Dendritic cell treated with granulocyte-macrophage colony-stimulating factor and Interleukin-4, amounts not matched to agents 40 ng/mL and 50 ng/mL, for 4 days (primary cell): ENCODE results near the gene EP300.
"Not testable (repeated sequence)": the region's sequence is repeated elsewhere in the genome, so short reads cannot be mapped to it uniquely, and the experiment has no call there.

ENCODE experiments used
- H3K27ac Mint-ChIP-seq: one replicate; pipeline ENCODE4 v1.8.0; 2022; ENCODE audit warnings: mild to moderate bottlenecking, mixed read lengths
- H3K27me3 Mint-ChIP-seq: one replicate; pipeline ENCODE4 v1.8.0; 2022; ENCODE audit warnings: mild to moderate bottlenecking, mixed read lengths
- H3K36me3 Mint-ChIP-seq: one replicate; pipeline ENCODE4 v1.8.0; 2022; ENCODE audit warnings: low read depth, mixed read lengths
- H3K4me1 Mint-ChIP-seq: one replicate; pipeline ENCODE4 v1.8.0; 2022; ENCODE audit warnings: low read depth, mixed read lengths
- H3K4me3 Mint-ChIP-seq: one replicate; pipeline ENCODE4 v1.8.0; 2022; ENCODE audit warnings: mild to moderate bottlenecking, moderate library complexity, mixed read lengths
- H3K9me3 Mint-ChIP-seq: one replicate; pipeline ENCODE4 v1.8.0; 2022; ENCODE audit warnings: mixed read lengths
- intact Hi-C: fragments of 100-400 bp; cut with micrococcal nuclease; formaldehyde crosslinking; loops from one replicate; pipeline ENCODE4 v1.15.0; 2022

The EP300 gene

GRCh38 chr22:41146573-41146972 lies 54.2 kb downstream of the EP300 start:
- Mint-ChIP-seq H3K36me3 (peaks cover 97% of the 10 kb centered on the region), H3K4me1 (no peaks in the 10 kb centered on the region), H3K27ac (no peak overlapping the region), H3K9me3 (no peaks in the 10 kb centered on the region), H3K27me3 (no peaks in the 10 kb centered on the region), H3K4me3 (no peak overlapping the region)
- intact Hi-C loops: no loop called here

- H3K4me3 Mint-ChIP-seq: no peak overlapping the region
- no peaks in the 10 kb centered on the region for H3K9me3 Mint-ChIP-seq
- H3K36me3 Mint-ChIP-seq: peaks cover 97% of the 10 kb centered on the region
- intact Hi-C loops: no loop called here
- no peaks in the 10 kb centered on the region for H3K27me3 Mint-ChIP-seq
- H3K4me1 Mint-ChIP-seq: no peaks in the 10 kb centered on the region
- H3K27ac Mint-ChIP-seq: no peak overlapping the region
These were observed 55.3 kb downstream of the EP300 start for GRCh38 chr22:41147722-41148121.

DNA sequence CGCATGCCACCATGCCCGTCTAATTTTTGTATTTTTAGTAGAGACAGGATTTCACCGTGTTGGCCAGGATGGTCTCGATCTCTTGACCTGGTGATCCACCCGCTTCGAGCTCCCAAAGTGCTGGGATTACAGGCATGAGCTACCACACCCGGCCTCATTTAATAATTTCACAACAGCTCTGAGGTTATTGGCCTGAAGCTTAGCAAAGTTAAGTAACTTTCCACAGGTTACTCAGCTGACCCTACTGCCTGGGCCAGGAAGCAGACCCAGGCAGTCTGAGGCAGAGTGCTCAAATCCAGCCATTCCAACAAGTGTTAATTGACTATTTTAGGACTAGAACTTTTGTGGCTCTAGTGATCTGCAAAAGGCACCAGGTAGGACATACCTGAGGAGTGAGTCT lies 60.5 kb downstream of the EP300 start:
- Mint-ChIP-seq H3K27me3 (no peaks in the 10 kb centered on the region), H3K27ac (no peak overlapping the region), H3K9me3 (no peaks in the 10 kb centered on the region), H3K4me3 (no peak overlapping the region), H3K4me1 (no peaks in the 10 kb centered on the region), H3K36me3 (peaks cover 100% of the 10 kb centered on the region)
- intact Hi-C loops: loop anchor here (10.0 kb wide), 1 partner anchor 492 kb away; no protein-coding TSS in a partner anchor

DNA sequence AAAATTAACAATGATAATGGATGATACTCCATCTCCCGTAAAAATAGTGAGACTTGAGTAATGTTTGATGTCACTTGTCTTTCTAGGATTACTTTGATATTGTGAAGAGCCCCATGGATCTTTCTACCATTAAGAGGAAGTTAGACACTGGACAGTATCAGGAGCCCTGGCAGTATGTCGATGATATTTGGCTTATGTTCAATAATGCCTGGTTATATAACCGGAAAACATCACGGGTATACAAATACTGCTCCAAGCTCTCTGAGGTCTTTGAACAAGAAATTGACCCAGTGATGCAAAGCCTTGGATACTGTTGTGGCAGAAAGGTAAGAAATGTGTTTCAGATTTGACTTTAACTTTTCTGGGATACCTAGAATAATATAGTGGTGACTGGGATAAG lies 64.7 kb downstream of the EP300 start:
- no peaks in the 10 kb centered on the region for H3K9me3 Mint-ChIP-seq
- H3K27ac Mint-ChIP-seq: no peak overlapping the region
- no peak overlapping the region for H3K4me3 Mint-ChIP-seq
- peaks cover 100% of the 10 kb centered on the region for H3K36me3 Mint-ChIP-seq
- H3K27me3 Mint-ChIP-seq: no peaks in the 10 kb centered on the region
- intact Hi-C loops: loop anchor here (10.0 kb wide), 1 partner anchor 488 kb away; no protein-coding TSS in a partner anchor
- peaks cover 5% of the 10 kb centered on the region for H3K4me1 Mint-ChIP-seq

- Mint-ChIP-seq H3K4me1 (no peaks in the 10 kb centered on the region), H3K27me3 (no peaks in the 10 kb centered on the region), H3K27ac (no peak overlapping the region), H3K9me3 (no peaks in the 10 kb centered on the region), H3K4me3 (no peak overlapping the region), H3K36me3 (peaks cover 98% of the 10 kb centered on the region)
- intact Hi-C loops: no loop called here
These were observed 76.8 kb downstream of the EP300 start for GRCh38 chr22:41169157-41169556.

DNA sequence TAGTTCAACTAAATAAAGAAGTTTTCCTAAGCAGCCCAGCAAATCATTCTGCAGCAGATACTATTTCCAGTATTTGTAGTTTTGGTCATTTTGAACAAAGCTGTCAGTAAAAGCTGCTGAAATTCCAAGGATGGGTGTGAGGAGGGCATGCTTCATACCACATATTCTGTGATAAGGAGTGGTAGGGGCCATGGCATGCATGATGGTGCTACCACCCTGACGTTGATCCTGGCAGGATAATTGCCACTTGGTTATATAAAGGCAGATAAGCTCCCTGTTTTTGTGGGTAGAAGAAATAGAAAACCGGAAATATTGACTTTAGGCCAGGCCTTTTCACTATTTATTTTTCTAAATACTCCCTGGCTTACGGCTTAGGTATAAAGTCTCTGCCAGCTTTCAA lies 79.6 kb downstream of the EP300 start:
- H3K4me3 Mint-ChIP-seq: no peak overlapping the region
- no peak overlapping the region for H3K27ac Mint-ChIP-seq
- H3K9me3 Mint-ChIP-seq: no peaks in the 10 kb centered on the region
- peaks cover 100% of the 10 kb centered on the region for H3K36me3 Mint-ChIP-seq
- no peaks in the 10 kb centered on the region for H3K27me3 Mint-ChIP-seq
- intact Hi-C loops: no loop called here
- H3K4me1 Mint-ChIP-seq: no peaks in the 10 kb centered on the region

DNA sequence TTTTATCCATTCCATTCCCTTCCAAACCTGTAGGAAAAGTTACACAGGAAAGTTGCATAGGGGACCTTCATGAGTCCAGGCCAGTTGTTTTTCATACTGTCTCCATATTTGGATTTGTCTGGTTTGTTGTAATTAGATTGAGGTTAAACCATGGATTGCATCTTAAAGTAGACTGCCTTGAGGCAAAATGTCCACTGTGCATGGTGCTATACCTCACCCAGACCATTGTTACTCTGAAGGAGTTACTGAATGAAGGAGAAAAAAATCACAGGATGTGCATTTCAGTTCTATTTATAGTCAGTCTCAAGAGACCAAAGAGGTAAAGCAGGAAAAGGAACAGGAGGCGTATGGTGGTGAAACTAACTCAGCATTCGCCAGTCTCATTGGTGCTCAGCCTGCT lies 83.2 kb downstream of the EP300 start:
- Mint-ChIP-seq H3K36me3 (peaks cover 97% of the 10 kb centered on the region), H3K27ac (no peak overlapping the region), H3K9me3 (no peaks in the 10 kb centered on the region), H3K4me1 (no peaks in the 10 kb centered on the region), H3K27me3 (no peaks in the 10 kb centered on the region), H3K4me3 (no peak overlapping the region)
- intact Hi-C loops: no loop called here

- Mint-ChIP-seq H3K36me3 (peaks cover 84% of the 10 kb centered on the region), H3K27ac (no peak overlapping the region)
These were observed 84.7 kb downstream of the EP300 start for GRCh38 chr22:41177040-41177621.

DNA sequence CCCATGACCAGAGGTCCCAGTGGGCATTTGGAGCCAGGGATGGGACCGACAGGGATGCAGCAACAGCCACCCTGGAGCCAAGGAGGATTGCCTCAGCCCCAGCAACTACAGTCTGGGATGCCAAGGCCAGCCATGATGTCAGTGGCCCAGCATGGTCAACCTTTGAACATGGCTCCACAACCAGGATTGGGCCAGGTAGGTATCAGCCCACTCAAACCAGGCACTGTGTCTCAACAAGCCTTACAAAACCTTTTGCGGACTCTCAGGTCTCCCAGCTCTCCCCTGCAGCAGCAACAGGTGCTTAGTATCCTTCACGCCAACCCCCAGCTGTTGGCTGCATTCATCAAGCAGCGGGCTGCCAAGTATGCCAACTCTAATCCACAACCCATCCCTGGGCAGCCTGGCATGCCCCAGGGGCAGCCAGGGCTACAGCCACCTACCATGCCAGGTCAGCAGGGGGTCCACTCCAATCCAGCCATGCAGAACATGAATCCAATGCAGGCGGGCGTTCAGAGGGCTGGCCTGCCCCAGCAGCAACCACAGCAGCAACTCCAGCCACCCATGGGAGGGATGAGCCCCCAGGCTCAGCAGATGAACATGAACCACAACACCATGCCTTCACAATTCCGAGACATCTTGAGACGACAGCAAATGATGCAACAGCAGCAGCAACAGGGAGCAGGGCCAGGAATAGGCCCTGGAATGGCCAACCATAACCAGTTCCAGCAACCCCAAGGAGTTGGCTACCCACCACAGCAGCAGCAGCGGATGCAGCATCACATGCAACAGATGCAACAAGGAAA lies 85.4 kb downstream of the EP300 start:
- H3K4me3 Mint-ChIP-seq: no peak overlapping the region
- peaks cover 7% of the 10 kb centered on the region for H3K4me1 Mint-ChIP-seq
- no peaks in the 10 kb centered on the region for H3K27me3 Mint-ChIP-seq
- no peak overlapping the region for H3K27ac Mint-ChIP-seq
- H3K36me3 Mint-ChIP-seq: peaks cover 77% of the 10 kb centered on the region
- intact Hi-C loops: no loop called here
- no peaks in the 10 kb centered on the region for H3K9me3 Mint-ChIP-seq

More at GRCh38 chr22:41177040-41177621, 84.7 kb downstream of the EP300 start:
- intact Hi-C loops: no loop called here
- no peak overlapping the region for H3K4me3 Mint-ChIP-seq
- H3K27me3 Mint-ChIP-seq: no peaks in the 10 kb centered on the region
- no peaks in the 10 kb centered on the region for H3K9me3 Mint-ChIP-seq
- H3K4me1 Mint-ChIP-seq: peaks cover 7% of the 10 kb centered on the region

- intact Hi-C loops: no loop called here
- Mint-ChIP-seq H3K4me3 (no peak overlapping the region), H3K27ac (no peak overlapping the region), H3K4me1 (peaks cover 7% of the 10 kb centered on the region), H3K36me3 (peaks cover 70% of the 10 kb centered on the region), H3K9me3 (no peaks in the 10 kb centered on the region), H3K27me3 (no peaks in the 10 kb centered on the region)
These were observed 86.1 kb downstream of the EP300 start for GRCh38 chr22:41178425-41178975.

DNA sequence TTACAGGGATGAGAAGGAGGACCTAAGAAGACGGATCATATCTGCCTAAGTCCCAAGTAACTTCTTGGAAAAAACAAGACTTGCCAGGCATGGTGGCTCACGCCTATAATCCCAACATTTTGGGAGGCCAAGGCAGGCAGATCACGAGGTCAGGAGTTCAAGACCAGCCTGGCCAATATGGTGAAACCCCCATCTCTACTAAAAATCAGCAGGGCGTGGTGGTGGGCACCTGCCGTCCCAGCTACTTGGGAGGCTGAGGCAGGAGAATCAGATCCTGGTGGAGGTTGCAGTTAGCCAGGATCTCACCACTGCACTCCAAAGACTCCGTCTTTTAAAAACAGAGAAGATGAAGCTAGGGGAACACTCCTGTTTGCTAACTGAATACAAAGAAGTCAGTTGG lies 88.0 kb downstream of the EP300 start:
- not testable (repeated sequence) for H3K4me1 Mint-ChIP-seq

DNA sequence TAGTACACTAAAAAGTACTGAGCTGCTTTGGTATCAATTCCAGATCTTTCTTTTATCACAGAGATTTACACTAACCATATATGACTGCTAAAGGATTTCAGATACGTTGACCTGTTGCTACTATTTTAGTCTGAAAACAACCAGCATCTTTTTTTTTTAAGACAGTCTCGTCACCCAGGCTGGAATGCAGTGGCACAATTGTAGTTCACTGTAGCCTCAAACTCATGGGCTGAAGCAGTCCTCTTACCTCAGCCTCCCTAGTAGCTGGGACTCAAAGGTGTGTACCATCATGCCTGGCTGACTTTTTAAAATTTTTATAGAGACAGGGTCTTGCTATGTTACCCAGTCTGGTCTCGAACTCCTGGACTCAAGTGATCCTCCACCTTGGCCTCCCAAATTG lies 88.5 kb downstream of the EP300 start:
- Mint-ChIP-seq H3K27me3 (no peaks in the 10 kb centered on the region), H3K36me3 (peaks cover 46% of the 10 kb centered on the region), H3K27ac (no peak overlapping the region), H3K9me3 (no peaks in the 10 kb centered on the region), H3K4me1 (peaks cover 7% of the 10 kb centered on the region), H3K4me3 (no peak overlapping the region)
- intact Hi-C loops: no loop called here

More for the DNA sequence above, 88.0 kb downstream of the EP300 start:
- H3K27me3 Mint-ChIP-seq, H3K27ac Mint-ChIP-seq, intact Hi-C loops, H3K9me3 Mint-ChIP-seq, H3K4me3 Mint-ChIP-seq: not testable (repeated sequence)
- peaks cover 51% of the 10 kb centered on the region for H3K36me3 Mint-ChIP-seq

DNA sequence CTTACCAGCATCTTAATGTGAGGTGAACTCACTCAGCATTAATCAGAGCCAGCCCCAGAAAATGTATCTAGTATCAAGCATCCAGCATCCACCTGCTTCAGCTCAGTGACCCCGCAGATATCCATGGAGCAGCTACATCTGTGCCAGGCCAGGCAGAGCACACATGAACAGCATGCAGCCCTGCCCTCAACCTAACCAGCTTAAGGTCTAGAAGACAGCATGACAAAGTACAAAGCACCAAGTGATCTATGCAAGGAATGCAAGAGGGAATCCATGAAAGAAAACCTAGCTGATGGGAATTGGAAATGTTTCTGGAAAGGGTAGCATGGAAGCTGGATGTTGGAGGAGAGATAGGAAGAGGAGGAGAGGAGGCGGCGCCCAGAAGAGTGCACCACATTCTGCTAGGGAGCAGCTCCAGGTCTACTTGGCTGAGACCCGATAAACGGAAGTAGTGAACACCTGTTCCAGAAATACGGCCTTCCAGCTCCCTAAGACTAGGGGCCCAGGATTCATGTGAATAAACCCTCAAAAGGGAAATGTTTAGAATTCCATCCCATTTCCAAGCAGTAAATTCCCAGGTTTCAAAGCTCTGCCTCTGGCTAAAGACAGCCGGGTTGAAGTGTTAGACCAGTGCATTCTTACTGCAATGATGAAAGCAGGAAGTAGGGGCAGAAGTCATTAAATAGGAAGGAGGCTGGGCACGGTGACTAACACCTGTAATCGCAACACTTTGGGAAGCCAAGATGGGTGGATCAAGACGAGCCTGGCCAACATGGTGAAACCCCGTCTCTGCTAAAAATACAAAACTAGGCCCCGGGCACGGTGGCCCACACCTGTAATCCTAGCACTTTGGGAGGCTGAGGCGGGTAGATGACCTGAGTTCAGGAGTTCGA lies 89.2 kb downstream of the EP300 start:
- H3K4me1 Mint-ChIP-seq: peaks cover 7% of the 10 kb centered on the region
- H3K27me3 Mint-ChIP-seq: no peaks in the 10 kb centered on the region
- no peak overlapping the region for H3K4me3 Mint-ChIP-seq
- H3K27ac Mint-ChIP-seq: no peak overlapping the region
- peaks cover 39% of the 10 kb centered on the region for H3K36me3 Mint-ChIP-seq
- intact Hi-C loops: no loop called here
- no peaks in the 10 kb centered on the region for H3K9me3 Mint-ChIP-seq

- peaks cover 11% of the 10 kb centered on the region for H3K36me3 Mint-ChIP-seq
- no peaks in the 10 kb centered on the region for H3K9me3 Mint-ChIP-seq
- no peak overlapping the region for H3K27ac Mint-ChIP-seq
- H3K27me3 Mint-ChIP-seq: peaks cover 1% of the 10 kb centered on the region
- intact Hi-C loops: no loop called here
- peaks cover 7% of the 10 kb centered on the region for H3K4me1 Mint-ChIP-seq
- no peak overlapping the region for H3K4me3 Mint-ChIP-seq
These were observed 92.3 kb downstream of the EP300 start for GRCh38 chr22:41184679-41185078.
